Muscle layer of duodenum (tissue), 2 donors: ENCODE data around the gene CDA.

Source experiments
- H3K27ac ChIP-seq: one replicate; pipeline ENCODE4 v1.7.0; 2013; ENCODE audit warnings: mild to moderate bottlenecking, low read length
- H3K27me3 ChIP-seq: one replicate; pipeline ENCODE4 v1.7.0; 2013; ENCODE audit warnings: low read depth, mild to moderate bottlenecking, control low read depth, low read length
- H3K36me3 ChIP-seq, 2 donors: one replicate each; pipeline ENCODE4 v1.7.0; 2013; ENCODE audit warnings: low read length in 2 of 2, control low read depth in 1 of 2, mild to moderate bottlenecking in 1 of 2; ENCODE audit not compliant: insufficient read depth in 2 of 2, control insufficient read depth in 1 of 2
- H3K4me1 ChIP-seq, 2 donors: one replicate each; pipeline ENCODE4 v1.7.0; 2013; ENCODE audit warnings: low read length in 2 of 2, mild to moderate bottlenecking in 2 of 2, control low read depth in 1 of 2, moderate library complexity in 1 of 2; ENCODE audit not compliant: insufficient read depth in 2 of 2, control insufficient read depth in 1 of 2
- H3K4me3 ChIP-seq, 2 donors: one replicate each; pipeline ENCODE4 v1.7.0; 2013; ENCODE audit warnings: low read length in 2 of 2, low read depth in 1 of 2, mild to moderate bottlenecking in 1 of 2
- H3K9me3 ChIP-seq, 2 donors: one replicate each; pipeline ENCODE4 v1.7.0; 2013; ENCODE audit warnings: low read length in 2 of 2, control low read depth in 1 of 2, mild to moderate bottlenecking in 1 of 2; ENCODE audit not compliant: control insufficient read depth in 1 of 2
- donor health status: healthy.

Gene CDA

GRCh38 chr1:20621012-20621411 is 32.1 kb downstream of the CDA start:
- Histone ChIP-seq H3K4me1 (peaks cover 5 to 7% of the 10 kb centered on the region in 2 donors), H3K36me3 (no peaks in the 10 kb centered on the region), H3K9me3 (no peaks in the 10 kb centered on the region), H3K27me3 (no peaks in the 10 kb centered on the region), H3K27ac (no peak overlapping the region), H3K4me3 (no peak overlapping the region)

GRCh38 chr1:20624709-20625108 is 35.8 kb downstream of the CDA start:
- Histone ChIP-seq H3K9me3 (no peaks in the 10 kb centered on the region), H3K4me3 (no peak overlapping the region), H3K27me3 (no peaks in the 10 kb centered on the region), H3K27ac (no peak overlapping the region), H3K4me1 (no peaks in the 10 kb centered on the region), H3K36me3 (no peaks in the 10 kb centered on the region)

GRCh38 chr1:20625176-20626097 is 36.5 kb downstream of the CDA start:
- H3K27me3 ChIP-seq: no peaks in the 10 kb centered on the region
- no peaks in the 10 kb centered on the region for H3K4me1 ChIP-seq
- H3K27ac ChIP-seq: no peak overlapping the region
- no peak overlapping the region for H3K4me3 ChIP-seq
- H3K36me3 ChIP-seq: no peaks in the 10 kb centered on the region
- no peaks in the 10 kb centered on the region for H3K9me3 ChIP-seq

- Histone ChIP-seq H3K27ac (no peak overlapping the region), H3K27me3 (no peaks in the 10 kb centered on the region), H3K4me3 (no peak overlapping the region), H3K36me3 (no peaks in the 10 kb centered on the region), H3K4me1 (no peaks in the 10 kb centered on the region), H3K9me3 (no peaks in the 10 kb centered on the region)
These were observed 37.2 kb downstream of the CDA start for GRCh38 chr1:20626098-20626427.

- Histone ChIP-seq H3K4me3 (no peak overlapping the region), H3K4me1 (no peaks in the 10 kb centered on the region), H3K36me3 (no peaks in the 10 kb centered on the region), H3K27me3 (no peaks in the 10 kb centered on the region), H3K9me3 (no peaks in the 10 kb centered on the region), H3K27ac (no peak overlapping the region)
These were observed 37.6 kb downstream of the CDA start for GRCh38 chr1:20626524-20626923.

- H3K4me3 ChIP-seq: no peak overlapping the region
- no peaks in the 10 kb centered on the region for H3K9me3 ChIP-seq
- H3K27ac ChIP-seq: no peak overlapping the region
- H3K27me3 ChIP-seq: no peaks in the 10 kb centered on the region
- peaks cover 5 to 14% of the 10 kb centered on the region in 2 donors for H3K4me1 ChIP-seq
- no peaks in the 10 kb centered on the region for H3K36me3 ChIP-seq
These were observed 41.8 kb downstream of the CDA start for GRCh38 chr1:20630729-20631128.

GRCh38 chr1:20632386-20632785 is 43.5 kb downstream of the CDA start:
- no peak overlapping the region for H3K27ac ChIP-seq

GRCh38 chr1:20633190-20634064 is 44.5 kb downstream of the CDA start, which contains the start of gene PINK1:
TSS of gene PINK1 (plus strand) at chr1:20633458. CDS start at chr1:20633549, 91 bp downstream.
- no peaks in the 10 kb centered on the region for H3K9me3 ChIP-seq
- peak within 1 kb of the TSS; percentile 63 for H3K27ac ChIP-seq
- peaks cover 5 to 14% of the 10 kb centered on the region in 2 donors for H3K4me1 ChIP-seq
- H3K36me3 ChIP-seq: peaks cover 11 to 13% of the 10 kb centered on the region in 2 donors
- no peaks in the 10 kb centered on the region for H3K27me3 ChIP-seq
- H3K4me3 ChIP-seq: peak within 1 kb of the TSS; percentile 90 to 91

More at GRCh38 chr1:20632386-20632785, 43.5 kb downstream of the CDA start:
- Histone ChIP-seq H3K36me3 (peaks cover 2 to 3% of the 10 kb centered on the region in 2 donors), H3K9me3 (no peaks in the 10 kb centered on the region), H3K27me3 (no peaks in the 10 kb centered on the region), H3K4me1 (peaks cover 5 to 14% of the 10 kb centered on the region in 2 donors), H3K4me3 (no peak overlapping the region)

GRCh38 chr1:20634065-20634593 is 45.2 kb downstream of the CDA start:
- H3K4me1 ChIP-seq: peaks cover 5 to 14% of the 10 kb centered on the region in 2 donors
- H3K4me3 ChIP-seq: peak overlapping the region; percentile 90 to 91
- peaks cover 17 to 20% of the 10 kb centered on the region in 2 donors for H3K36me3 ChIP-seq
- no peaks in the 10 kb centered on the region for H3K27me3 ChIP-seq
- no peaks in the 10 kb centered on the region for H3K9me3 ChIP-seq
- H3K27ac ChIP-seq: peak overlapping the region; percentile 63

- Histone ChIP-seq H3K36me3 (peaks cover 22 to 25% of the 10 kb centered on the region in 2 donors), H3K27ac (peak overlapping the region; percentile 63), H3K4me3 (peak overlapping the region; percentile 90 to 91)
These were observed 45.7 kb downstream of the CDA start for GRCh38 chr1:20634594-20635084.

More at GRCh38 chr1:20634594-20635084, 45.7 kb downstream of the CDA start:
- H3K9me3 ChIP-seq: no peaks in the 10 kb centered on the region
- no peaks in the 10 kb centered on the region for H3K27me3 ChIP-seq
- H3K4me1 ChIP-seq: peaks cover 5 to 14% of the 10 kb centered on the region in 2 donors
